ENCODE measurements around the gene LPAR3. TPM values are rescaled to one million over a fixed set of nuclear protein-coding genes. Genes with fewer than 3 reads are reported as not detected.

The LPAR3 gene, protein sequence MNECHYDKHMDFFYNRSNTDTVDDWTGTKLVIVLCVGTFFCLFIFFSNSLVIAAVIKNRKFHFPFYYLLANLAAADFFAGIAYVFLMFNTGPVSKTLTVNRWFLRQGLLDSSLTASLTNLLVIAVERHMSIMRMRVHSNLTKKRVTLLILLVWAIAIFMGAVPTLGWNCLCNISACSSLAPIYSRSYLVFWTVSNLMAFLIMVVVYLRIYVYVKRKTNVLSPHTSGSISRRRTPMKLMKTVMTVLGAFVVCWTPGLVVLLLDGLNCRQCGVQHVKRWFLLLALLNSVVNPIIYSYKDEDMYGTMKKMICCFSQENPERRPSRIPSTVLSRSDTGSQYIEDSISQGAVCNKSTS
- not detected in 3 replicates for total RNA-seq
- long read RNA-seq: 0 reads

DNA sequence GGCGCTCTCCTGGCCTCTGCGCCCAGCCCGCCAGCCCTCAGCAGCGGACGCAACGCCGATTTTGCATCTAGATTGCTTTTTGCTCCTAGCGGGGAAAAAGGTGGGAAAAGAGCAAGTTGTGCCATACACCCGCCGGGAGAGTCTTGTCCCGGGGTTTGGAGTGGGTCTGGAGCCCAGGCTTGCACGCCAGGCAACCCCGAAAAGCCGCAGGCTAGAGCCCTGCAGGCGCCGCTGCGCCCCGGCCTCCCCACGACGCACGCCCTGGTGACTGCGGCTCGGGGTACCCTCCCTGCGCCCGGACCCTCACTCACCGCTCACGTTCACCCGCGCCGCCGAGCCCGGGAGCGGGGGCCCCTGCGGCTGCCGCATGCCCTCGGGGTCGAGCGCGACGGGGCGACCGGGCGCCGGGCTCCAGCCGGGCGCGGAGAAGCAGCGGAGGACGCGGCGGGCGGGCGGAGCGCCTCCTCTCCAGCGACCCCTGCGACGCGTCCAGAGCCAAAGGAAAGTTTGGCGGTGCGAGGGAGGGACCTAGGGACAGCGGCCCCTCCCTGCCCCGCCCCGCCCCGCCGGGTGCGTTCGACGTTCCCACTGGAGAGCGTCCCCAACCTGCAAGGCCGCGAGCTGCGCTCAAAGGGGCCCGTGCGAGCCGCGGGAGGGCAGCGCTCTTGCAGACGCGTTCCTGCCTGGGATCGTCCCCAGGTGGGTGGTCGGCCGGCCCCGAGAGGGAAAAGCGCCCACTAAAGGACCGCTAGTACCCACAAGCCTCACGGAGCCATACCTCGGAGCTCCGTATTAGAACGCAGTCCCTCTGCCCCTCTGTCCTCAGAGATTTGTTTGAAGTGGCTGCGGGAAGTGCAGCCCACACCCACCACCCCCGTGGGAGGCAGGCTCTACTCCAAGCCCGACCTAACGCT, at the start of gene LPAR3:
Gene LPAR3 (minus strand): TSS at position 502 of the 914 bp plus-strand sequence. CDS start 27,086 bp downstream, outside the sequence.
- TF ChIP-seq, protein P1, sequence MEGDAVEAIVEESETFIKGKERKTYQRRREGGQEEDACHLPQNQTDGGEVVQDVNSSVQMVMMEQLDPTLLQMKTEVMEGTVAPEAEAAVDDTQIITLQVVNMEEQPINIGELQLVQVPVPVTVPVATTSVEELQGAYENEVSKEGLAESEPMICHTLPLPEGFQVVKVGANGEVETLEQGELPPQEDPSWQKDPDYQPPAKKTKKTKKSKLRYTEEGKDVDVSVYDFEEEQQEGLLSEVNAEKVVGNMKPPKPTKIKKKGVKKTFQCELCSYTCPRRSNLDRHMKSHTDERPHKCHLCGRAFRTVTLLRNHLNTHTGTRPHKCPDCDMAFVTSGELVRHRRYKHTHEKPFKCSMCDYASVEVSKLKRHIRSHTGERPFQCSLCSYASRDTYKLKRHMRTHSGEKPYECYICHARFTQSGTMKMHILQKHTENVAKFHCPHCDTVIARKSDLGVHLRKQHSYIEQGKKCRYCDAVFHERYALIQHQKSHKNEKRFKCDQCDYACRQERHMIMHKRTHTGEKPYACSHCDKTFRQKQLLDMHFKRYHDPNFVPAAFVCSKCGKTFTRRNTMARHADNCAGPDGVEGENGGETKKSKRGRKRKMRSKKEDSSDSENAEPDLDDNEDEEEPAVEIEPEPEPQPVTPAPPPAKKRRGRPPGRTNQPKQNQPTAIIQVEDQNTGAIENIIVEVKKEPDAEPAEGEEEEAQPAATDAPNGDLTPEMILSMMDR (IDR thresholded peaks at IDR 0.05): peak; percentile 7
- Mint-ChIP-seq H3K36me3 (ENCODE audit: low read depth) (no peaks in the 10 kb centered on the region), H3K27ac (ENCODE audit: unreplicated experiment) (no peak within 1 kb of the TSS), H3K4me3 (ENCODE audit: unreplicated experiment) (peak within 1 kb of the TSS; percentile 57), H3K27me3 (ENCODE audit: low read depth) (peaks cover 57% of the 10 kb centered on the region), H3K4me1 (ENCODE audit: low read depth) (peaks cover 4% of the 10 kb centered on the region), H3K9me3 (ENCODE audit: low read depth) (no peaks in the 10 kb centered on the region)
- no peak for DNase-seq (ENCODE audit: low spot score)

DNA sequence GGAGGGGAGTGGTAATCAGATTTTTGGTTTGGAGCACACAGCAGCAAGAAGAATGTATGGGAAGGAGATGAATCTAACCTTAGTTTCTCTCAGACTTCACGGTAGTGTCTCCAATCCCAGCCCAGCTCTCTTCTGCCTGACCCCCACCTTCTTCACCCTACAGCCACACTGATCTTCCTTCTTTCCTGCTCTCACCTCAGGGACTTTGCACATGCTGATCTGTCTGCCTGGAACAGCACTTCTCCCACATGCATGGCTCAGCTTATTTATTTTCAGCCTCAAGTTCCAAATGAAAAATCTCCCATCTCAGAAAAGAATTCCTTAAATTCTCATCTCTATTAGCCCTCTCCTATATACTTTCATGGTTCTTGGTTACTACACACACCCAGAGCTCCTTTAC, 48.8 kb upstream of the LPAR3 start:
- Mint-ChIP-seq H3K4me1 (ENCODE audit: low read depth) (peaks cover 16% of the 10 kb centered on the region), H3K27me3 (ENCODE audit: low read depth) (peaks cover 23% of the 10 kb centered on the region), H3K4me3 (ENCODE audit: unreplicated experiment) (no peak overlapping the region), H3K9me3 (ENCODE audit: low read depth) (no peaks in the 10 kb centered on the region), H3K27ac (ENCODE audit: unreplicated experiment) (no peak overlapping the region), H3K36me3 (ENCODE audit: low read depth) (no peaks in the 10 kb centered on the region)
- no peak for DNase-seq (ENCODE audit: low spot score)
- TF ChIP-seq, protein P1 (IDR thresholded peaks at IDR 0.05): no peak

DNA sequence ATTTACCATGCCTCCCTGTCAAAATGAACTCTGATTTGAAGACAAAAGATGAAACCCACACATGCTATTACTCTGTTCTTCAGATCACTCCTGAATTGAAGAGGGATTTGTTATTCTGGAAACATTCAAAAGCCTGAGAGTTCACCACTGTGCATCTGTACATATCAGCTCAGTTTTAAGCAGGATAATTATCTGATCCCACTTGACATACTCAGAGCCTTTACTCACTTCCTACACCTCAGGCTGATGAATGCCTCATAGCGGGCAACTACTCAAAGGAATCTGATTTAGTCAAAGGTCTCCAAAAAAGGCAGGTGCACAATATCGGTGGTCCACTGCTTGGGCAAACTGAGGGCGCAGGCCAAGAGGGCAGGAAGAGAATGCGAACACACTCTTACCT, 47.5 kb upstream of the LPAR3 start:
- Mint-ChIP-seq H3K9me3 (ENCODE audit: low read depth) (no peaks in the 10 kb centered on the region), H3K4me3 (ENCODE audit: unreplicated experiment) (no peak overlapping the region), H3K36me3 (ENCODE audit: low read depth) (no peaks in the 10 kb centered on the region), H3K4me1 (ENCODE audit: low read depth) (peaks cover 10% of the 10 kb centered on the region), H3K27me3 (ENCODE audit: low read depth) (peaks cover 23% of the 10 kb centered on the region), H3K27ac (ENCODE audit: unreplicated experiment) (no peak overlapping the region)
- DNase-seq (ENCODE audit: low spot score): no peak
- TF ChIP-seq, protein P1 (IDR thresholded peaks at IDR 0.05): no peak

DNA sequence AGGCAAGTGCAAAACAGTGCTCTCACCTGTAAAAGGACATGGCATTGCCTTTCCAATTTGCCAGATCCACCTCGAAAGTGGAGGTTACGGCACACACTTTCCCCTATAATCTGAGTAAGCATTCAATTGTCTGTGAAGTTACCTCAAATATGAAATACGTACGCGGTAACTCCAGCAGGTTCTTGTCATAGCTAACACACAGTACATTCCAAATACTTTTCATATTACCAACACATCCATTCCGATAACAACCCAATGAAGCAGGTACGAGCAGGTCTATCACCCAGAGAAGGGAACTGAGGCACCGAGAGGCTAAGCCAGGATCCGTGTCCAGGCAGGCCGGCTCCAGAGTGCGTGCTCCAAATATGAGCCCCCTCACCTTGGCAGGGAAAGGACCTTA, 46.8 kb upstream of the LPAR3 start:
- TF ChIP-seq, protein P1 (IDR thresholded peaks at IDR 0.05): no peak
- Mint-ChIP-seq H3K36me3 (ENCODE audit: low read depth) (no peaks in the 10 kb centered on the region), H3K27me3 (ENCODE audit: low read depth) (peaks cover 28% of the 10 kb centered on the region), H3K4me3 (ENCODE audit: unreplicated experiment) (no peak overlapping the region), H3K4me1 (ENCODE audit: low read depth) (peaks cover 3% of the 10 kb centered on the region), H3K9me3 (ENCODE audit: low read depth) (no peaks in the 10 kb centered on the region), H3K27ac (ENCODE audit: unreplicated experiment) (no peak overlapping the region)
- no peak for DNase-seq (ENCODE audit: low spot score)

DNA sequence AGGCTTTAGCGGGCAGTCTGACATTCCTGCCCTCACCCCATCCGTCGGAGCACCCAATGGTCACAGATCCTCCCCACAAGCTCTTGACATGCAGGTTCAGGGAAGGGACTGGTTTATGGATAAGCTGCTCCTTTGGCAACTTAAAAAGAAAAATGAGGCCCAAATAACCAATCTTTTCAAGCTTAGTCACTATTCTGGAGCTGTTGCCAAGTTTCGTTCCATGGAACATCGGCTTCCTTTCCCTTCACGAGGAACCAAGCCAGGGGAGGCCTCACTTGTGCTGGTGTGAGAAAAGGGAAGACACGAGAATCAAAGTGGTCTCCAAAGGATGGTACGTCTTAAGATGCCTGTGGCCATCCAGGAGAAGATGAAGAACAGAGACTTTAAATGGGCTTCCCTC, 46.1 kb upstream of the LPAR3 start:
- Mint-ChIP-seq H3K4me1 (ENCODE audit: low read depth) (peaks cover 2% of the 10 kb centered on the region), H3K36me3 (ENCODE audit: low read depth) (no peaks in the 10 kb centered on the region), H3K4me3 (ENCODE audit: unreplicated experiment) (no peak overlapping the region), H3K9me3 (ENCODE audit: low read depth) (no peaks in the 10 kb centered on the region), H3K27me3 (ENCODE audit: low read depth) (peaks cover 28% of the 10 kb centered on the region), H3K27ac (ENCODE audit: unreplicated experiment) (no peak overlapping the region)
- TF ChIP-seq, protein P1 (IDR thresholded peaks at IDR 0.05): no peak
- no peak for DNase-seq (ENCODE audit: low spot score)
